GM23338 (cell line): Measurements from ENCODE around the gene USP10.
"Not testable (repeated sequence)": the region's sequence is repeated elsewhere in the genome, so short reads cannot be mapped to it uniquely, and the experiment has no call there.

Experiments used
- CREB1 ChIP-seq: fragments of 250-450 bp; sonication (Bioruptor Pico); IDR thresholded peaks from 2 replicates; pipeline ENCODE4 v1.5.0; 2020; ENCODE audit warnings: low read depth, mild to moderate bottlenecking, moderate library complexity
- EZH2 ChIP-seq: fragments of 200-600 bp; sonication (generic); IDR thresholded peaks from one replicate; pipeline ENCODE4 v1.8.0; 2017; ENCODE audit warnings: antibody characterized with exemption, mild to moderate bottlenecking, low read depth; ENCODE audit not compliant: unreplicated experiment
- EZH2phosphoT487 ChIP-seq: fragments of 200-600 bp; sonication (generic); IDR thresholded peaks from one replicate; pipeline ENCODE4 v1.8.1; 2018; ENCODE audit warnings: antibody characterized with exemption; ENCODE audit not compliant: unreplicated experiment
- JUNB ChIP-seq: IDR thresholded peaks from one replicate; pipeline ENCODE4 v1.6.1; 2016; ENCODE audit warnings: antibody characterized with exemption; ENCODE audit not compliant: unreplicated experiment
- NANOG ChIP-seq: IDR thresholded peaks from 2 replicates; pipeline ENCODE4 v1.6.1; 2016; ENCODE audit warnings: antibody characterized with exemption, borderline replicate concordance
- POLR2AphosphoS5 ChIP-seq: IDR thresholded peaks from 2 replicates; pipeline ENCODE4 v1.6.1; 2016; ENCODE audit warnings: antibody characterized with exemption, low read depth
- STAT1 ChIP-seq: IDR thresholded peaks from one replicate; pipeline ENCODE4 v1.6.1; 2016; ENCODE audit warnings: antibody characterized with exemption; ENCODE audit not compliant: unreplicated experiment
- ZNF114 ChIP-seq: fragments of 250-450 bp; sonication (Bioruptor Pico); IDR thresholded peaks from 2 replicates; pipeline ENCODE4 v1.5.0; 2020; ENCODE audit warnings: mild to moderate bottlenecking, moderate library complexity
- ZNF331 ChIP-seq: fragments of 250-450 bp; sonication (Bioruptor Pico); IDR thresholded peaks from 2 replicates; pipeline ENCODE4 v1.5.0; 2020; ENCODE audit warnings: low read depth, mild to moderate bottlenecking, moderate library complexity
- TF ChIP-seq, protein P1 (sequence below), 2 experiments: fragments of 200-600 bp in 1 of 2; sonication (generic) in 1 of 2; conservative IDR thresholded peaks; 2 replicates each; pipeline versions ENCODE4 v1.5.1 to v1.6.1; 2016 to 2017; ENCODE audit warnings: antibody characterized with exemption in 2 of 2, low read depth in 2 of 2, mild to moderate bottlenecking in 2 of 2, moderate library complexity in 1 of 2
- TF ChIP-seq, protein P2 (sequence below): IDR thresholded peaks from 2 replicates; pipeline ENCODE4 v1.6.1; 2016; ENCODE audit warnings: antibody characterized with exemption
- TF ChIP-seq, protein P3 (sequence below): IDR thresholded peaks from one replicate; pipeline ENCODE4 v1.6.1; 2018; ENCODE audit warnings: antibody characterized with exemption; ENCODE audit not compliant: unreplicated experiment

DNA sequence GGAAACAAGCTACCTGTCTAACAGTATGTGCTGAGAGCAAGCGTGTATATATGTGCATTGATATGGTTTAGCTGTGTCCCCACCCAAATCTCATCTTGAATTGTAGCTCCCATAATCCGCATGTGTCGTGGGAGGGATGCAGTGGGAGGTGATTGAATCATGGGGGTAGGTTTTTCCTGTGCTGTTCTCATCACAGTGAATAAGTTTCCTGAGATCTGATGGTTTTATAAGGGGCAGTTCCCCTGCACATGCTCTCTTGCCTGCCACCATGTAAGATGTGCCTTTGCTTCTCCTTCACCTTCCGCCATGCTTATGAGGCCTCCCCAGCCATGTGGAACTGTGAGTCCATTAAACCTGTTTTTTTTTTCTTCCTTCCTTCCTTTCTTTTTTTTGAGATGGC, 11.6 kb upstream of the USP10 start:
- not testable (repeated sequence) for TF ChIP-seq CREB1 (CRISPR knock-in tag); POLR2AphosphoS5; EZH2phosphoT487; STAT1; EZH2; ZNF114 (CRISPR knock-in tag); ZNF331 (CRISPR knock-in tag); JUNB; NANOG
- TF ChIP-seq, protein P1, sequence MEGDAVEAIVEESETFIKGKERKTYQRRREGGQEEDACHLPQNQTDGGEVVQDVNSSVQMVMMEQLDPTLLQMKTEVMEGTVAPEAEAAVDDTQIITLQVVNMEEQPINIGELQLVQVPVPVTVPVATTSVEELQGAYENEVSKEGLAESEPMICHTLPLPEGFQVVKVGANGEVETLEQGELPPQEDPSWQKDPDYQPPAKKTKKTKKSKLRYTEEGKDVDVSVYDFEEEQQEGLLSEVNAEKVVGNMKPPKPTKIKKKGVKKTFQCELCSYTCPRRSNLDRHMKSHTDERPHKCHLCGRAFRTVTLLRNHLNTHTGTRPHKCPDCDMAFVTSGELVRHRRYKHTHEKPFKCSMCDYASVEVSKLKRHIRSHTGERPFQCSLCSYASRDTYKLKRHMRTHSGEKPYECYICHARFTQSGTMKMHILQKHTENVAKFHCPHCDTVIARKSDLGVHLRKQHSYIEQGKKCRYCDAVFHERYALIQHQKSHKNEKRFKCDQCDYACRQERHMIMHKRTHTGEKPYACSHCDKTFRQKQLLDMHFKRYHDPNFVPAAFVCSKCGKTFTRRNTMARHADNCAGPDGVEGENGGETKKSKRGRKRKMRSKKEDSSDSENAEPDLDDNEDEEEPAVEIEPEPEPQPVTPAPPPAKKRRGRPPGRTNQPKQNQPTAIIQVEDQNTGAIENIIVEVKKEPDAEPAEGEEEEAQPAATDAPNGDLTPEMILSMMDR (conservative IDR thresholded peaks at IDR 0.05; ENCODE audit: low read depth in 2 of 2), result not testable (repeated sequence)
- TF ChIP-seq, protein P2, sequence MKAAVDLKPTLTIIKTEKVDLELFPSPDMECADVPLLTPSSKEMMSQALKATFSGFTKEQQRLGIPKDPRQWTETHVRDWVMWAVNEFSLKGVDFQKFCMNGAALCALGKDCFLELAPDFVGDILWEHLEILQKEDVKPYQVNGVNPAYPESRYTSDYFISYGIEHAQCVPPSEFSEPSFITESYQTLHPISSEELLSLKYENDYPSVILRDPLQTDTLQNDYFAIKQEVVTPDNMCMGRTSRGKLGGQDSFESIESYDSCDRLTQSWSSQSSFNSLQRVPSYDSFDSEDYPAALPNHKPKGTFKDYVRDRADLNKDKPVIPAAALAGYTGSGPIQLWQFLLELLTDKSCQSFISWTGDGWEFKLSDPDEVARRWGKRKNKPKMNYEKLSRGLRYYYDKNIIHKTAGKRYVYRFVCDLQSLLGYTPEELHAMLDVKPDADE, result not testable (repeated sequence)
- TF ChIP-seq, protein P3, sequence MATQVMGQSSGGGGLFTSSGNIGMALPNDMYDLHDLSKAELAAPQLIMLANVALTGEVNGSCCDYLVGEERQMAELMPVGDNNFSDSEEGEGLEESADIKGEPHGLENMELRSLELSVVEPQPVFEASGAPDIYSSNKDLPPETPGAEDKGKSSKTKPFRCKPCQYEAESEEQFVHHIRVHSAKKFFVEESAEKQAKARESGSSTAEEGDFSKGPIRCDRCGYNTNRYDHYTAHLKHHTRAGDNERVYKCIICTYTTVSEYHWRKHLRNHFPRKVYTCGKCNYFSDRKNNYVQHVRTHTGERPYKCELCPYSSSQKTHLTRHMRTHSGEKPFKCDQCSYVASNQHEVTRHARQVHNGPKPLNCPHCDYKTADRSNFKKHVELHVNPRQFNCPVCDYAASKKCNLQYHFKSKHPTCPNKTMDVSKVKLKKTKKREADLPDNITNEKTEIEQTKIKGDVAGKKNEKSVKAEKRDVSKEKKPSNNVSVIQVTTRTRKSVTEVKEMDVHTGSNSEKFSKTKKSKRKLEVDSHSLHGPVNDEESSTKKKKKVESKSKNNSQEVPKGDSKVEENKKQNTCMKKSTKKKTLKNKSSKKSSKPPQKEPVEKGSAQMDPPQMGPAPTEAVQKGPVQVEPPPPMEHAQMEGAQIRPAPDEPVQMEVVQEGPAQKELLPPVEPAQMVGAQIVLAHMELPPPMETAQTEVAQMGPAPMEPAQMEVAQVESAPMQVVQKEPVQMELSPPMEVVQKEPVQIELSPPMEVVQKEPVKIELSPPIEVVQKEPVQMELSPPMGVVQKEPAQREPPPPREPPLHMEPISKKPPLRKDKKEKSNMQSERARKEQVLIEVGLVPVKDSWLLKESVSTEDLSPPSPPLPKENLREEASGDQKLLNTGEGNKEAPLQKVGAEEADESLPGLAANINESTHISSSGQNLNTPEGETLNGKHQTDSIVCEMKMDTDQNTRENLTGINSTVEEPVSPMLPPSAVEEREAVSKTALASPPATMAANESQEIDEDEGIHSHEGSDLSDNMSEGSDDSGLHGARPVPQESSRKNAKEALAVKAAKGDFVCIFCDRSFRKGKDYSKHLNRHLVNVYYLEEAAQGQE, result not testable (repeated sequence)
